ENCODE results near the gene UPP2. TPM values are rescaled to one million over a fixed set of nuclear protein-coding genes. Genes with fewer than 3 reads are reported as not detected.

The UPP2 gene
- total and polyA plus RNA-seq, 2 of the 13 experiments (the other 11 are each of a cell fraction or from before 2014, with no cell fraction given): 0.07 to 0.28 TPM

DNA sequence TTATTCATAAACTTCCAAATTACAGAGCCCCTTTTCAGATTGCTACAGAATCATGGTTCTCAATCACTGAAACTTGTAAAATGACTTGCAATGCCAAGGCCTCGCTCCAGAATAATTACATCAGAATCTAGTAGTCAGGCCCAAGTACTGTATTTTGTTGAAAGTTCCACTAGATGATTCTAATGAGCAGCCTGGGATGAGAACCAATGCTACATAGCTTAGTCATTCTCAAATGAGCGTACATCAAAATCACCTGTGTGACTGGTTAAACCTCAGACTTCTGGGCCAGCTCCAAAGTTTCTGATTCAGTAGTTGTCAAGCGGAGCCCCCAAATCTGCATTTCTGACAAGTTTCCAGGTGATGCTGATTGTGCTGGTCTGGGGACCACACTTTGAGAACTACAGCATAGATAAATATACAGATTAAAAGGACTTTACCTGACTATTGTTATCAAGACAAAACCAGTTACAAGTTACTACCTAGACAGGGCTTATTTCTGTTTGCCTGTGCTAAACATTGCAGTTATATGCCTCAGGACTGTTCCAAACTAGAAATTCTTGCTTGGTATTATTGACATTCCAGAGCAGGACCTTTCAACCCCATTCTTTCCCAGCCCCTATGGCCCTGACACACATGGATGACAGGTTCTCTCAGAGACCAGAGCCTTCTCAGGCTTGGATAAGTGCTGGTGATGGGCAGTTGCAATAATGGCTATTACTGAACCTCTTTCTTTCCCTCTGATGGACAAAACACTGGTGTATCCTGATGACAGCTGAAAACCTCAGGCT is 83.1 kb downstream of the UPP2 start (continued):
- TF ChIP-seq, protein P1, sequence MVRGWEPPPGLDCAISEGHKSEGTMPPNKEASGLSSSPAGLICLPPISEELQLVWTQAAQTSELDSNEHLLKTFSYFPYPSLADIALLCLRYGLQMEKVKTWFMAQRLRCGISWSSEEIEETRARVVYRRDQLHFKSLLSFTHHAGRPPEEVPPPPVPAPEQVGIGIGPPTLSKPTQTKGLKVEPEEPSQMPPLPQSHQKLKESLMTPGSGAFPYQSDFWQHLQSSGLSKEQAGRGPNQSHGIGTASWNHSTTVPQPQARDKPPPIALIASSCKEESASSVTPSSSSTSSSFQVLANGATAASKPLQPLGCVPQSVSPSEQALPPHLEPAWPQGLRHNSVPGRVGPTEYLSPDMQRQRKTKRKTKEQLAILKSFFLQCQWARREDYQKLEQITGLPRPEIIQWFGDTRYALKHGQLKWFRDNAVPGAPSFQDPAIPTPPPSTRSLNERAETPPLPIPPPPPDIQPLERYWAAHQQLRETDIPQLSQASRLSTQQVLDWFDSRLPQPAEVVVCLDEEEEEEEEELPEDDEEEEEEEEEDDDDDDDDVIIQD (CRISPR knock-in tag; IDR thresholded peaks at IDR 0.05; ENCODE audit: low read depth): peak; percentile 87
- TF ChIP-seq ZNF264 (CRISPR knock-in tag; IDR thresholded peaks at IDR 0.05): peak; percentile 58; the same call in 1 of the 2 replicates
- TF ChIP-seq, protein P2, sequence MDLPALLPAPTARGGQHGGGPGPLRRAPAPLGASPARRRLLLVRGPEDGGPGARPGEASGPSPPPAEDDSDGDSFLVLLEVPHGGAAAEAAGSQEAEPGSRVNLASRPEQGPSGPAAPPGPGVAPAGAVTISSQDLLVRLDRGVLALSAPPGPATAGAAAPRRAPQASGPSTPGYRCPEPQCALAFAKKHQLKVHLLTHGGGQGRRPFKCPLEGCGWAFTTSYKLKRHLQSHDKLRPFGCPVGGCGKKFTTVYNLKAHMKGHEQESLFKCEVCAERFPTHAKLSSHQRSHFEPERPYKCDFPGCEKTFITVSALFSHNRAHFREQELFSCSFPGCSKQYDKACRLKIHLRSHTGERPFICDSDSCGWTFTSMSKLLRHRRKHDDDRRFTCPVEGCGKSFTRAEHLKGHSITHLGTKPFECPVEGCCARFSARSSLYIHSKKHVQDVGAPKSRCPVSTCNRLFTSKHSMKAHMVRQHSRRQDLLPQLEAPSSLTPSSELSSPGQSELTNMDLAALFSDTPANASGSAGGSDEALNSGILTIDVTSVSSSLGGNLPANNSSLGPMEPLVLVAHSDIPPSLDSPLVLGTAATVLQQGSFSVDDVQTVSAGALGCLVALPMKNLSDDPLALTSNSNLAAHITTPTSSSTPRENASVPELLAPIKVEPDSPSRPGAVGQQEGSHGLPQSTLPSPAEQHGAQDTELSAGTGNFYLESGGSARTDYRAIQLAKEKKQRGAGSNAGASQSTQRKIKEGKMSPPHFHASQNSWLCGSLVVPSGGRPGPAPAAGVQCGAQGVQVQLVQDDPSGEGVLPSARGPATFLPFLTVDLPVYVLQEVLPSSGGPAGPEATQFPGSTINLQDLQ (CRISPR knock-in tag; IDR thresholded peaks at IDR 0.05): no peak
- TF ChIP-seq MATR3 (CRISPR knock-in tag; IDR thresholded peaks at IDR 0.05): no peak
- peak; percentile 72; the same call in 1 of the 2 replicates for TF ChIP-seq RFXAP (CRISPR knock-in tag; IDR thresholded peaks at IDR 0.05; ENCODE audit: borderline replicate concordance)
- peak; percentile 86 for TF ChIP-seq RARA (CRISPR knock-in tag; IDR thresholded peaks at IDR 0.05)
- TF ChIP-seq, protein P3, sequence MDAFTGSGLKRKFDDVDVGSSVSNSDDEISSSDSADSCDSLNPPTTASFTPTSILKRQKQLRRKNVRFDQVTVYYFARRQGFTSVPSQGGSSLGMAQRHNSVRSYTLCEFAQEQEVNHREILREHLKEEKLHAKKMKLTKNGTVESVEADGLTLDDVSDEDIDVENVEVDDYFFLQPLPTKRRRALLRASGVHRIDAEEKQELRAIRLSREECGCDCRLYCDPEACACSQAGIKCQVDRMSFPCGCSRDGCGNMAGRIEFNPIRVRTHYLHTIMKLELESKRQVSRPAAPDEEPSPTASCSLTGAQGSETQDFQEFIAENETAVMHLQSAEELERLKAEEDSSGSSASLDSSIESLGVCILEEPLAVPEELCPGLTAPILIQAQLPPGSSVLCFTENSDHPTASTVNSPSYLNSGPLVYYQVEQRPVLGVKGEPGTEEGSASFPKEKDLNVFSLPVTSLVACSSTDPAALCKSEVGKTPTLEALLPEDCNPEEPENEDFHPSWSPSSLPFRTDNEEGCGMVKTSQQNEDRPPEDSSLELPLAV (CRISPR knock-in tag; conservative IDR thresholded peaks at IDR 0.05; ENCODE audit: low read depth): no peak
- TF ChIP-seq FOXO1 (CRISPR knock-in tag; IDR thresholded peaks at IDR 0.05): peak; percentile 77; the same call in 1 of the 2 replicates
- TF ChIP-seq, protein P4, sequence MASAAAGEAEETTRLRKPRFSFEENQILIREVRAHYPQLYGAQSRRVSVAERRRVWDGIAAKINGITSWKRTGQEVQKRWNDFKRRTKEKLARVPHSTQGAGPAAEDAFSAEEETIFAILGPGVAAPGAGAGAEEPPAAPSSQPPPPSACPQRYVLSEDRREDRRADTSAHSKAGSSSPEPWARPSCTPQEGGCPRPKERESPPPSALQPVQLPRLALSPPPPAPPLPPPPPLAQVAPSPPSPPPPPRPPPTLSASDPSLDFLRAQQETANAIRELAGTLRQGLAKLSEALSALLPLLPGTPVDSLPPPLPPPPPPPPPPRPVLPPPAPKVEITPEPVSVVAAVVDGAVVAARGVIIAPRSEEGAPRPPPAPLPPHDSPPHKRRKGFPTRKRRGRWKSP (CRISPR knock-in tag; IDR thresholded peaks at IDR 0.05): peak; percentile 75; the same call in 1 of the 2 replicates
- TF ChIP-seq, protein P5, sequence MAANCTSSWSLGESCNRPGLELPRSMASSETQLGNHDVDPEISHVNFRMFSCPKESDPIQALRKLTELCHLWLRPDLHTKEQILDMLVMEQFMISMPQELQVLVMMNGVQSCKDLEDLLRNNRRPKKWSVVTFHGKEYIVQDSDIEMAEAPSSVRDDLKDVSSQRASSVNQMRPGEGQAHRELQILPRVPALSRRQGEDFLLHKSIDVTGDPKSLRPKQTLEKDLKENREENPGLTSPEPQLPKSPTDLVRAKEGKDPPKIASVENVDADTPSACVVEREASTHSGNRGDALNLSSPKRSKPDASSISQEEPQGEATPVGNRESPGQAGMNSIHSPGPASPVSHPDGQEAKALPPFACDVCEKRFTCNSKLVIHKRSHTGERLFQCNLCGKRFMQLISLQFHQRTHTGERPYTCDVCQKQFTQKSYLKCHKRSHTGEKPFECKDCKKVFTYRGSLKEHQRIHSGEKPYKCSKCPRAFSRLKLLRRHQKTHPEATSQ (CRISPR knock-in tag; IDR thresholded peaks at IDR 0.05; ENCODE audit: borderline replicate concordance): no peak
- TF ChIP-seq PPARG (CRISPR knock-in tag; conservative IDR thresholded peaks at IDR 0.05): peak; percentile 81
- no peak for TF ChIP-seq ZNF33A (CRISPR knock-in tag; IDR thresholded peaks at IDR 0.05; ENCODE audit: borderline replicate concordance)
- 0 out of 2 replicates have a peak, but pooled peaks have one; percentile 18 for TF ChIP-seq ZNF160 (CRISPR knock-in tag; IDR thresholded peaks at IDR 0.05)
- no peak for TF ChIP-seq ZNF446 (CRISPR knock-in tag; IDR thresholded peaks at IDR 0.05)
- no peak for TF ChIP-seq ZNF781 (CRISPR knock-in tag; IDR thresholded peaks at IDR 0.05; ENCODE audit: borderline replicate concordance, not compliant biosample characterization)
- TF ChIP-seq ZMAT3 (CRISPR knock-in tag; conservative IDR thresholded peaks at IDR 0.05): no peak
- peak; percentile 55; the same call in 1 of the 2 replicates for TF ChIP-seq FOXK1 (CRISPR knock-in tag; IDR thresholded peaks at IDR 0.05; ENCODE audit: borderline replicate concordance, low read depth)
- peak; percentile 97 for TF ChIP-seq NR2F6 (IDR thresholded peaks at IDR 0.05)
- TF ChIP-seq NR2F6 (CRISPR knock-in tag; IDR thresholded peaks at IDR 0.05): peak; percentile 99
- 0 out of 2 replicates have a peak, but pooled peaks have one; percentile 35 for TF ChIP-seq KAT7 (CRISPR knock-in tag; IDR thresholded peaks at IDR 0.05; ENCODE audit: borderline replicate concordance)
- TF ChIP-seq, protein P6, sequence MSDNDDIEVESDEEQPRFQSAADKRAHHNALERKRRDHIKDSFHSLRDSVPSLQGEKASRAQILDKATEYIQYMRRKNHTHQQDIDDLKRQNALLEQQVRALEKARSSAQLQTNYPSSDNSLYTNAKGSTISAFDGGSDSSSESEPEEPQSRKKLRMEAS (IDR thresholded peaks at IDR 0.05): peak; percentile 44; the same call in 1 of the 2 replicates
